Measurements from ENCODE around the gene RAF1. TPM values are rescaled to one million over a fixed set of nuclear protein-coding genes. Genes with fewer than 3 reads are reported as not detected.
"Not testable (repeated sequence)": the region's sequence is repeated elsewhere in the genome, so short reads cannot be mapped to it uniquely, and the experiment has no call there.

RAF1 gene
- total and polyA plus RNA-seq, 4 donors = 41.4 to 182 (median 80.5) TPM

DNA sequence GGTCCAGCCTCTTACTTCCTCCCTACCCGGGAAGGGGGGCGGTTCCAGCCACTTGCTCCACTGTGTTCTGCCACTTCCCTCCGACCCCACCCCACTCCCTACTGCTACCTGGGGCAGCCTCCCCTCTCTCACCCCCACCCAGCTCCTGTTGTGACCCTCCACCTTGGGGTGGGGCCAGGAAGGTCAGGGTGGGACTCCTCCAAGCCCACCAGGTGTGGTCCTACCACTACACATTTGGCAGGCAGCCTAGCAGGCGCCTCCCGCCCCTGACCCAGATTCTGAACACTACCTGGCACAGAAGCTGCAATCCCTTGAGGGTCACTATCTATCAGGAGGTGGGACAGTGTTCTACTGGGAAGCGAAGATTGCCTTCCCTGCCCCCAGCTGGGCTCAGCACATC is 13.7 kb upstream of the RAF1 start:
- no peaks in the 10 kb centered on the region for H3K27me3 ChIP-seq (ENCODE audit: control insufficient read depth in 3 of 3, insufficient read depth in 3 of 3, low read length in 2 of 3)
- no peaks in the 10 kb centered on the region for H3K36me3 ChIP-seq (ENCODE audit: control insufficient read depth in 4 of 4, insufficient read depth in 4 of 4, low read length in 4 of 4)
- H3K9me3 ChIP-seq (ENCODE audit: control insufficient read depth in 4 of 4, insufficient read depth in 3 of 4, low read length in 3 of 4) = no peaks in the 10 kb centered on the region
- no peak overlapping the region for H3K9ac ChIP-seq (ENCODE audit: insufficient read depth in 1 of 2, low read length in 2 of 2)
- TF ChIP-seq, protein P1, sequence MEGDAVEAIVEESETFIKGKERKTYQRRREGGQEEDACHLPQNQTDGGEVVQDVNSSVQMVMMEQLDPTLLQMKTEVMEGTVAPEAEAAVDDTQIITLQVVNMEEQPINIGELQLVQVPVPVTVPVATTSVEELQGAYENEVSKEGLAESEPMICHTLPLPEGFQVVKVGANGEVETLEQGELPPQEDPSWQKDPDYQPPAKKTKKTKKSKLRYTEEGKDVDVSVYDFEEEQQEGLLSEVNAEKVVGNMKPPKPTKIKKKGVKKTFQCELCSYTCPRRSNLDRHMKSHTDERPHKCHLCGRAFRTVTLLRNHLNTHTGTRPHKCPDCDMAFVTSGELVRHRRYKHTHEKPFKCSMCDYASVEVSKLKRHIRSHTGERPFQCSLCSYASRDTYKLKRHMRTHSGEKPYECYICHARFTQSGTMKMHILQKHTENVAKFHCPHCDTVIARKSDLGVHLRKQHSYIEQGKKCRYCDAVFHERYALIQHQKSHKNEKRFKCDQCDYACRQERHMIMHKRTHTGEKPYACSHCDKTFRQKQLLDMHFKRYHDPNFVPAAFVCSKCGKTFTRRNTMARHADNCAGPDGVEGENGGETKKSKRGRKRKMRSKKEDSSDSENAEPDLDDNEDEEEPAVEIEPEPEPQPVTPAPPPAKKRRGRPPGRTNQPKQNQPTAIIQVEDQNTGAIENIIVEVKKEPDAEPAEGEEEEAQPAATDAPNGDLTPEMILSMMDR (IDR thresholded peaks at IDR 0.05; ENCODE audit: control extremely low read depth, extremely low read depth) = no peak
- H3K4me3 ChIP-seq = no peak overlapping the region
- DNase-seq (no peak), ATAC-seq (ENCODE audit: insufficient read depth, low FRiP score) (no peak)
- H3K27ac ChIP-seq (ENCODE audit: low read depth in 1 of 2, low read length in 1 of 2) = no peak overlapping the region
- 63 to 75% methylated on average over 6 of the region's 6 CpGs for WGBS, 2 donors
- no peaks in the 10 kb centered on the region for H3K4me1 ChIP-seq (ENCODE audit: control insufficient read depth in 5 of 5, insufficient read depth in 5 of 5, low read length in 5 of 5)

DNA sequence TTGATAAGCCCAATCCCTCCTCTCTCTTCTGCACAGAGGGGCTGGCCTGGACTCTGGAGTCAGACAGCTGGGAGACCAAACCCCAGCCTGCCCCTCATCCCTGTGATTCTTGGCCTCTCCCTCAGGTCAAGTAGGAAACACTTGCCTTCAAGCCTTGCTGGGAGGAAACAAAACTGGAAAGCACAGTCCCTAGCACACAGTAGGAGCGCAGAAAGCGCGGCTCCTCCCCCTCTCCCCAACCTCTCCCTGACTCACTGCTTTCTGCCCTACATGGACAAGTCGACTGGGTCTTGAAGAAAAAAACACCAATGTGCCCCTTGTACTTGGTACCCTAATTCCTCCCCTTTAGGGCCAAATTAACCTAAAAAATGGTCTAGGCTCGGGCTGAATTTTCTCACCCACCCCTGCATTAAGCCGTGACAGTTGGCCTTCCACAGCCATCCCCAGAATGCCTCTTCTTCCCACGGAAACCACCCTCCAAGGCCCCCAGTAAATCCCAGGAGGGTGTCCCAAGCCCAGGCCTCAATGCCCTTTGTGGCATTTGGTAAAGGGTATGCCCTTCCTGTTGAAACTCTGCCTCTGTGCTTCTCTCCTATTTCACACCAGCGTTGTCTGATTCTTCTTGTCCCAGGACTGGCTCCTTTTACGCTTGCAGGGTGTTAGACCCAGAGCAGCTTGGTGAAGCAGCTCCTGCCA is 11.3 kb upstream of the RAF1 start:
- Histone ChIP-seq H3K9me3 (ENCODE audit: control insufficient read depth in 4 of 4, insufficient read depth in 3 of 4, low read length in 3 of 4) (peaks cover 0 to 2% (median 0%) of the 10 kb centered on the region in 4 donors), H3K4me1 (ENCODE audit: control insufficient read depth in 5 of 5, insufficient read depth in 5 of 5, low read length in 5 of 5) (no peaks in the 10 kb centered on the region), H3K4me3 (no peak overlapping the region), H3K36me3 (ENCODE audit: control insufficient read depth in 4 of 4, insufficient read depth in 4 of 4, low read length in 4 of 4) (no peaks in the 10 kb centered on the region), H3K27me3 (ENCODE audit: control insufficient read depth in 3 of 3, insufficient read depth in 3 of 3, low read length in 2 of 3) (no peaks in the 10 kb centered on the region), H3K9ac (ENCODE audit: insufficient read depth in 1 of 2, low read length in 2 of 2) (no peak overlapping the region), H3K27ac (ENCODE audit: low read depth in 1 of 2, low read length in 1 of 2) (no peak overlapping the region)
- ATAC-seq (ENCODE audit: insufficient read depth, low FRiP score) (no peak), DNase-seq (no peak)
- TF ChIP-seq, protein P1 (IDR thresholded peaks at IDR 0.05; ENCODE audit: control extremely low read depth, extremely low read depth) = no peak
- WGBS, 2 donors = 95% methylated on average over 9 of the region's 9 CpGs

DNA sequence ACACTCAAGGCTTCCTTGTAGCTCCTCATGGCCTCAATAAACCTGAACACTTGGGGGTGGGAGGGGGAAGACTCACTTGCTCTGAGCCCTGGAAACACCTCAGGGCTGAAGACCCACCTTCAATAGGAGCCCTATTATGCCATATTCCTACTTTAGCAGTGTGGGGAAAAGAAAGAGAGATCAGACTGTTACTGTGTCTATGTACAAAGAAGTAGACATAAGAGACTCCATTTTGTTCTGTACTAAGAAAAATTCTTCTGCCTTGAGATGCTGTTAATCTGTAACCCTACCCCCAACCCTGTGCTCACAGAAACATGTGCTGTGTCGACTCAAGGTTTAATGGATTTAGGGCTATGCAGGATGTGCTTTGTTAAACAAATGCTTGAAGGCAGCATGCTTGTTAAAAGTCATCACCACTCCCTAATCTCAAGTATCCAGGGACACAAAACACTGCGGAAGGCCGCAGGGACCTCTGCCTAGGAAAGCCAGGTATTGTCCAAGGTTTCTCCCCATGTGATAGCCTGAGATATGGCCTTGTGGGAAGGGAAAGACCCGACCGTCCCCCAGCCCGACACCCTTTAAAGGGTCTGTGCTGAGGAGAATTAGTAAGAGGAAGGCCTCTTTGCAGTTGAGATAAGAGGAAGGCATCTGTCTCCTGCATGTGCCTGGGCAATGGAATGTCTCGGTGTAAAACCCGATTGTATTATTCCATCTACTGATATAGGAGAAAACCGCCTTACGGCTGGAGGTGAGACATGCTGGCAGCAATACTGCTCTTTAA is 10.2 kb upstream of the RAF1 start:
- not testable (repeated sequence) for ATAC-seq (ENCODE audit: insufficient read depth, low FRiP score); H3K9ac ChIP-seq (ENCODE audit: insufficient read depth in 1 of 2, low read length in 2 of 2); H3K4me3 ChIP-seq; H3K27me3 ChIP-seq (ENCODE audit: control insufficient read depth in 3 of 3, insufficient read depth in 3 of 3, low read length in 2 of 3); H3K9me3 ChIP-seq (ENCODE audit: control insufficient read depth in 4 of 4, insufficient read depth in 3 of 4, low read length in 3 of 4); H3K36me3 ChIP-seq (ENCODE audit: control insufficient read depth in 4 of 4, insufficient read depth in 4 of 4, low read length in 4 of 4); H3K27ac ChIP-seq (ENCODE audit: low read depth in 1 of 2, low read length in 1 of 2); DNase-seq; H3K4me1 ChIP-seq (ENCODE audit: control insufficient read depth in 5 of 5, insufficient read depth in 5 of 5, low read length in 5 of 5)
- WGBS, 2 donors = 62 to 72% methylated on average over 8 to 9 of the region's 10 CpGs

DNA sequence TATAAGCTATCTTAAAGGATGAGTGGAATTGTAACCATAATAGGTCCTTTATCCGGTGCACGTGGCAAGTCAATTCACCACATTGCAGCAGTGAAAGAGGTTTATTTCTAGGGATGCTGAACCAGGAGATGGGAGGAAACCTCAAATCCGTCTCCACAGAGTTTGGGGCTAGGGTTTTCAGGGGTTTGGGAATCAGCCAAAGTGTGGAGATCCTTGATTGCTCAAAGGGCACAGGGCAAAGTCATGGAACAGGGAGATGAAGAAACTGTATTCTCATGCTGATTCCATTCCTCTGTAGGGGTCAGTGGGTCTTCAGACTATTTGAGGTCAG is 7.2 kb upstream of the RAF1 start:
- TF ChIP-seq, protein P1 (IDR thresholded peaks at IDR 0.05; ENCODE audit: control extremely low read depth, extremely low read depth) = no peak
- WGBS, 2 donors = 89 to 94% methylated on average over 3 of the region's 3 CpGs
- DNase-seq = no peak

More for the DNA sequence above, 7.2 kb upstream of the RAF1 start:
- Histone ChIP-seq H3K36me3 (ENCODE audit: control insufficient read depth in 4 of 4, insufficient read depth in 4 of 4, low read length in 4 of 4) (no peaks in the 10 kb centered on the region), H3K9me3 (ENCODE audit: control insufficient read depth in 4 of 4, insufficient read depth in 3 of 4, low read length in 3 of 4) (peaks cover 0 to 2% (median 0%) of the 10 kb centered on the region in 4 donors), H3K27ac (ENCODE audit: low read depth in 1 of 2, low read length in 1 of 2) (no peak overlapping the region), H3K4me3 (no peak overlapping the region), H3K9ac (ENCODE audit: insufficient read depth in 1 of 2, low read length in 2 of 2) (no peak overlapping the region), H3K27me3 (ENCODE audit: control insufficient read depth in 3 of 3, insufficient read depth in 3 of 3, low read length in 2 of 3) (no peaks in the 10 kb centered on the region), H3K4me1 (ENCODE audit: control insufficient read depth in 5 of 5, insufficient read depth in 5 of 5, low read length in 5 of 5) (no peaks in the 10 kb centered on the region)
- ATAC-seq (ENCODE audit: insufficient read depth, low FRiP score) = no peak
